H4 (cell line): ENCODE results near the gene SEMA3E. TPM values are rescaled to one million over a fixed set of nuclear protein-coding genes. Genes with fewer than 3 reads are reported as not detected.
"Not testable (repeated sequence)": the region's sequence is repeated elsewhere in the genome, so short reads cannot be mapped to it uniquely, and the experiment has no call there.

Source experiments
- DNase-seq: peaks from one replicate; pipeline ENCODE4 v3.0.0-alpha.2; 2015; ENCODE audit warnings: low spot score
- total RNA-seq: library from RNA; depleted of rRNA; stranded (reverse); fragments of >200 nt; shearing (Covaris generic); gene quantifications from 2 replicates; pipeline ENCODE4 v1.2.3, GENCODE V29; 2014

SEMA3E gene
- total RNA-seq, 1 experiment from 2014 or later: 9.4 TPM

- DNase-seq: no peak
These were observed 89.1 kb downstream of the SEMA3E start for GRCh38 chr7:83559887-83560286.

- DNase-seq: not testable (repeated sequence)
These were observed 96.4 kb downstream of the SEMA3E start for GRCh38 chr7:83552556-83552955.

- DNase-seq: no peak
These were observed 98.8 kb downstream of the SEMA3E start for GRCh38 chr7:83550100-83550499.

DNA sequence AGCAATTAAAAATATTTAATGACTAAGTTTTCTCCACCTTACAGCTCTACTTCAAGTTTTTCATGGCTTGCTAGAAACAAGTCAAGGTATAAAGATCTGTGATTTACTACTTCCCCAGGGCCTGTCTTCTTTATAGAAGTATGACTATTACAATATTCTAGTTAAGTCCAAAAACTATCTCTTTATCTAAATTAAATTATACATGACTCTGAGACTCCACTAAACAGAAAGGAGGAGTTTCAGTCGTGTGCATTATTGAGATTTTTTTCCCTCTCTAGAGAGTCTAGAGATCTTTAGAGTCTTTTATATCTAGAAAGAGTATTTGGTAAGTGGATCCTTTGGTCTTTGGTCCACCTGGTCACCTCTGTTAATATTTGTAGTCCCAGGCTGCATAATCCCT is 100.7 kb downstream of the SEMA3E start:
- DNase-seq: no peak

DNA sequence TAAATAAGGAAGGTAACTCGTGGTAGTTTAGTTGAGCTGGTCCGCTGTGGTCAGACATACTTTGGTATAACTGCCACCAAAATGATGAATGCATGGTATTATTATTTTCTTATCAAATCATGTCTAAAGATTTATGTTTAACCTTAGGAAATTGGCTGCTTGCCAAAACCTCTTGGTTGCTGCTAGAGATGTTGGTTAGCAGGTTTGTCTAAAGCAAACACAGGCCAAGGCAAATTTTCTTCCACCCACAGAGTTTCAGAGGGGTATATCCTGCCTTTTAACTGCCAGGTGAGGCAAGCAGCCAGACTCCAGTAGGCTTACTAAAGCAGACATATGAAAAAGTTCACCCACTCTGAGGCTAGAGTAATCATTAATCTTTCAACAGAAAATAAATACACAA is 101.4 kb downstream of the SEMA3E start:
- DNase-seq: peak; percentile 92

DNA sequence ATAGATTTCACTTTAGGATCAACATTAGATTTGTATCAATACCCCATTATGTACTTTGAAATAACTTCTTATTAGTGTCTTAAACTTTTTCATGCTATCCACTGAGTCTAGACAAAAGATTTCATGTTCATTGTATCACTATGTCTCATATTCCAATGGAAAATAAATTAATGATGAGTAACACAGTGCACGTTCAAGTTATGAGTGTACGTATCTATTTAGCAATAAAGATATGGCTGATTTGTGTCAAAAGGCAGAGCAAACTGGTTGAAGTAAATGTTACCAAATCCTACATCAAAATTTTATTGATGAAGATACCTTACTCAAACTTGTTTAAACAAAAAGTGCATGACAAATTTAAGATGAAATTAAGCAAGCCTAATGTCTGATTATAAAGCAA is 102.4 kb downstream of the SEMA3E start:
- DNase-seq: no peak

GRCh38 chr7:83541187-83541960 is 107.6 kb downstream of the SEMA3E start:
- DNase-seq: no peak

DNA sequence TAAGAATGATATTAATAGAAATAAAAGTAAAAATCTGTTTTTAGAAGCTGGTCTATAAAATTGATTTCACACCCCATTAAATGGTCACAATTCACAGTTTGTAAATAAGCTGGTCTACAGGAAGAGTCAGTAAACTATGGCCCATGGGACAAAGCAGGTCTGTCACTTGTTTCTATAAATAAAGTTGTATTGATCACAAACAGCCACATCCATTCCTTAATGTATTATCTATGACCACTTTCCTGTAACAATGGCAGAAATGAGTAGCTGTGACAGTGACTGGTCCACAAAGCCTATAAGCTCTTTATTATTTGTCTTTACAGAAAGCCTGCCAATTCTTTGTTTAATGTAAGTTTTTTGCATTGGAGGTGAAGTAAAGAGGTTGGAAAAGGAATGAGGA is 114.5 kb downstream of the SEMA3E start:
- no peak for DNase-seq

- no peak for DNase-seq
These were observed 116.7 kb downstream of the SEMA3E start for GRCh38 chr7:83532219-83532618.

GRCh38 chr7:83531766-83532165 is 117.2 kb downstream of the SEMA3E start:
- no peak for DNase-seq

DNA sequence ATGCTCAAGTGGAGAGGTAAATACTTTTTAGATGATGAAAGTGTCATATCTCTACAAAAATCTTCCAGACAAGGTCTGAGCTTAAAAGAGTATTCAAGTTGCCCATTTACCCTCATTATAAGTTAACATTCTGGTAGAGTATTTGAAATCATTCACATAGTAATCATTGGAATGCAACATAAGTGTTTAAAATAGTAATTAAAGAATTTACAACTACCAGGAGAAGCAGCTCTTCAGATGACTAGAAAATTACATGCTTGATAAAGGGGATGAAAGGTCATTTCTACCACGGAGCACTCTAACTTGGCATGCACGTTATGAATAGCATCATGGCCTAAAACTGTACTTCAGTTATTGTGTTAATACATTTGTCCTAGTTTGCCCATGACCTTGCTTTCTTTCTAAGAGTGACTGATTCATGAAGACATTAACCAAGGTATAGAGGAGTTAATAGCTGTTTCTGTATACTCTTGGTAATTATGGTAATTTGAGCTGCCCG is 120.0 kb downstream of the SEMA3E start:
- no peak for DNase-seq

- no peak for DNase-seq
These were observed 124.5 kb downstream of the SEMA3E start for GRCh38 chr7:83524277-83525075.

DNA sequence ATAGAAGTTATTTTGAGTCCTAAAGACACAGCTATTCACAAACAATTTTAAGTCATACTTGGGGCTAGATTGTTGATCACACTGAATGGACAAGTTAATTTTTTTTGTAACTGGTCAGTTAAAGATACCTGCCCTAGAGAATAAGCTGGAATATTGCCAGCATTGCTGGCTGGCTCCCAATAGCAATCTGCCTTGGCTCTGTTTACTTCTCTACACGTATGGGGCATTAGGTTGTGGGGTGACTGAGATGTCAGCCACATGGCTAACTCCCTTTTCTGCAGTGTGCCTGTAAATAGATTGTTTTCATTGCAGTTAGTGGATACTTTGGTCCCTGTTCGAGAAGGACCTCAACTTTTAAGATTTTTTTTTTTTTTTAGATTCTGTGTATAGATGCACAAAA is 128.2 kb downstream of the SEMA3E start:
- DNase-seq: no peak

GRCh38 chr7:83519240-83519639 is 129.7 kb downstream of the SEMA3E start:
- DNase-seq: no peak

GRCh38 chr7:83517035-83517700 is 131.8 kb downstream of the SEMA3E start:
- DNase-seq: no peak

- DNase-seq: no peak
These were observed 134.0 kb downstream of the SEMA3E start for GRCh38 chr7:83514977-83515376.

GRCh38 chr7:83509255-83510021 is 139.5 kb downstream of the SEMA3E start:
- no peak for DNase-seq

GRCh38 chr7:83504330-83504729 is 144.6 kb downstream of the SEMA3E start:
- no peak for DNase-seq

DNA sequence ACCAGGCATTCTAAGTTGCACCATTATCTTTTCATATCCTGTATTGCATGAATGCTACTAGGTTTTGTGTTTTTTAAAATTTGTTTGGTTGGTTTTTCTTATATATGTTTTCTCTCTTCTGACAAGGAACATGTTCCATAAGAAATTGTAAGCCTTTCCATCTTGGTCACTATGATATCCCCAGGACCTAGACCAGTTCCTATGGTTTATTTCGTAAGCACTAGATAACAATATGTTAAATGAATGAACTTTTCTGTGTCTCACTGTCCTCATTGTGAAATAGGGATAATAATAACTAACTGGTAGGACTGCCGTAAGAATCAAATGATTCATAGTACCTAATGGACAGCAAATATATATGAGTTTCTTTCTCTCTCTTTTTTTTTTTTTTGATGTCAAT is 146.3 kb downstream of the SEMA3E start:
- no peak for DNase-seq

DNA sequence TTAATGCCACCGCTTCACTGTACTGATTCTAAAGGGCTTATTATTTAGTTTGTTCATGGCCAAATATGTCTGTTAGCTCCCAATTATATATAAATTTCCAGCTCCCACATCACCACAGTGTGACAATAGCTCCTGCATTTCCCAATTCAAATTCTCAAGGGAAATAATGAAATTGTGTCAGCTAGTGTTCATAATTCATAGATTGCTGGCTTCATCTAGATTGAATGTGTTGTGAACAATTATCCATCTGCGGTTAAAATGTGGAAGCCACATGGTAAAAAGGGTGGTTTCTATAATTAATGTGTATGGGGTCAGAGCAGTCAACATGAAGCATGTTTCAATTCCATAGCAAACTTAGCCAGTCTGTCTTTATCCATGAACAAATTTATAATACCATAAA is 154.3 kb downstream of the SEMA3E start:
- DNase-seq: no peak

GRCh38 chr7:83492802-83493201 is 156.1 kb downstream of the SEMA3E start:
- no peak for DNase-seq

DNA sequence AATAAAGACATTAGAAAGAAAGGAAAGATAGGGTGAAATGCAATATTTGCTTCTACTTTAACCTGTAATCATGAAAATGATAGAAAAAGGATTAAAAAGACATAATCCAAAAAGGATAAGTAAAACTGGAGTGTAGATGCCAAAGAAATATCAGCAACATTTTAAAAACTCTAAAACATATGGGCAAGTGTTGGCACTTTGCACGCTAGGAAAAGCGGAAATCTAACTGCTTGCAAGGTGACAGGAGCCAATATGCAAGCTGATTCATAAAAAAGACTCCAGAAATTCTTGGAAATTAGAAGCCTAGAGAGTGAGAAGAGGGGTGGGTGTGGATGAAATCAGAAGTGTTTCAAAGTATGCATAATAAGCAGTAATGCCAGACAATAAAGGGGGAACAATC is 161.1 kb downstream of the SEMA3E start:
- DNase-seq: no peak
